Adrenal gland (tissue), 12 donors: Measurements from ENCODE around the gene KLHL2. TPM values are rescaled to one million over a fixed set of nuclear protein-coding genes. Genes with fewer than 3 reads are reported as not detected.
"Not testable (repeated sequence)": the region's sequence is repeated elsewhere in the genome, so short reads cannot be mapped to it uniquely, and the experiment has no call there.

Experiments used
- DNase-seq, 7 donors: peaks; one replicate each; pipeline ENCODE4 v3.0.0-alpha.2; 2019 to 2020
- H3K27ac ChIP-seq, 5 donors: fragments of 200-600 bp; sonication (generic) in 4 of 5; 1 replicate in 3 of 5; 2 replicates in 2 of 5; pipeline versions ENCODE4 v1.5.1 to v1.8.0; 2016 to 2020; ENCODE audit warnings: mild to moderate bottlenecking in 1 of 5
- H3K27me3 ChIP-seq: fragments of 200-600 bp; 2 replicates; pipeline ENCODE4 v1.8.0; 2021
- H3K36me3 ChIP-seq, 2 donors: fragments of 200-600 bp; replicated peaks in 1 of 2; 1 replicate in 1 of 2; 2 replicates in 1 of 2; pipeline versions ENCODE4 v1.5.1 to v1.8.0; 2018 to 2022
- H3K4me1 ChIP-seq, 2 donors: fragments of 200-600 bp; replicated peaks in 1 of 2; 1 replicate in 1 of 2; 2 replicates in 1 of 2; pipeline versions ENCODE4 v1.5.1 to v1.8.0; 2018 to 2021
- H3K4me3 ChIP-seq, 4 donors: fragments of 200-600 bp; sonication (generic) in 3 of 4; one replicate each; pipeline ENCODE4 v1.5.1; 2016 to 2018
- H3K9me3 ChIP-seq, 3 donors: fragments of 200-600 bp; sonication (generic) in 1 of 3; replicated peaks in 1 of 3; 1 replicate in 2 of 3; 2 replicates in 1 of 3; pipeline versions ENCODE4 v1.5.1 to v1.8.0; 2016 to 2021
- POLR2A ChIP-seq, 2 donors: fragments of 450-650 bp; IDR thresholded peaks; one replicate each; pipeline ENCODE4 v1.6.1; 2017; ENCODE audit warnings: antibody characterized with exemption in 2 of 2, mild to moderate bottlenecking in 2 of 2, moderate library complexity in 1 of 2
- WGBS, 4 donors: extraction: QIAGEN DNeasy Blood & Tissue Kit in 2 of 4; methylation state at CpG; one replicate each; pipeline versions ENCODE4 v1.1.5 to v1.1.7; 2013 to 2017; 5-methylcytosine and 5-hydroxymethylcytosine counted together
- intact Hi-C, 2 donors: fragments of 100-400 bp; cut with DNase I; formaldehyde crosslinking; loops; one replicate each; pipeline versions ENCODE4 v1.14.1 to v1.15.0; 2022 to 2023
- polyA plus RNA-seq, 3 donors: library from polyadenylated mRNA; stranded (reverse); fragments of 200-250 nt in 2 of 3; fragments of 350-450 nt in 1 of 3; fragmentation: Illumina TruSeq in 1 of 3; extraction: RNeasy Lipid Tissue Mini Kit (QIAGEN cat#74804) in 1 of 3; gene quantifications; one replicate each; pipeline ENCODE4 v1.2.3, GENCODE V29; 2013 to 2014
- total RNA-seq, 9 donors: library from RNA; depleted of rRNA in 4 of 9; stranded (reverse); fragments of >200 nt in 4 of 9; fragments of 120-200 nt in 1 of 9; fragmentation: NEBNext Ultra II Directional in 1 of 9; extraction: Animal tissue kit (Norgen Biotek cat#: 25700) in 1 of 9; gene quantifications; one replicate each; pipeline versions ENCODE4 v1.1.0 to v1.2.4, GENCODE V29; 2013 to 2023
- TF ChIP-seq, protein P1 (sequence below), 6 experiments: fragments of 450-650 bp in 4 of 6; fragments of 200-600 bp in 2 of 6; sonication (generic) in 1 of 6; IDR thresholded peaks; 1 replicate in 5 of 6; 2 replicates in 1 of 6; pipeline versions ENCODE4 v1.5.1 to v1.8.0; 2016 to 2021; ENCODE audit warnings: antibody characterized with exemption in 6 of 6, mild to moderate bottlenecking in 2 of 6, moderate library complexity in 1 of 6
- donor health status: healthy with polysubstance abuse.
- donor health status: Bipolar disorder and iron deficiency.
- donor health status: DM: yes; HTN: yes; CAD: no.
- donor health status: DM: no; HTN: no; CAD: no.
- donor health status: DM: no; HTN: no; CAD: no.
- donor health status: DM: yes; HTN: yes; CAD: no.

The KLHL2 gene
- total and polyA plus RNA-seq, 12 donors = 9.7 to 45.5 (median 25.2) TPM

DNA sequence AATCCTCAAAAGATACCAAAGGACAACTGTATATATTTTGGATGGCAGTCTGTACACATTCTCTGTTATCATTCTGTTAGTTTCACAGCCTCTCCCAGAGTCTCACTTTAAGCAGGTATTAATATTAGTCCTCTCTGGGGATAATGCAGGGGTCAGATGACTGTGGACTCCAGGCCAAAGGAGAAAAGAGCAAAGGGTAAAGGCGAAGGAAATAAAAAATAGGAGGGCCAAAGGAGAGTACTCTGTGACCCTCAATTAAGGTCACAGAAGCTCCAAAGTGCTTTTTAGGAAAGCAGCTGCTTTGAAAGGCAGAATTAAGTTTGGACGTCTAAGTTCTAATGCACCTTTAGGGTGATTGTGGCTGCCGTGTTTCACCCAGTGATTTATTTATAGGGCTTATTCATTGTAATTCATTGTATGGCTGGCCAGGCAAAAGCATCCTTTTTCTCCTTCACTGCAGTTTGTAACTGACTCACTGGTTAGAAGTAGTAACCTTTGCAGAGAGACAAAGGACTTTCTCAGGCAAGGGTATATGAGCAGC lies 127.9 kb downstream of the KLHL2 start:
- no peak overlapping the region for H3K27ac ChIP-seq
- peaks cover 0 to 17% of the 10 kb centered on the region in 2 donors for H3K36me3 ChIP-seq
- no peak for DNase-seq
- intact Hi-C loops = no loop called here
- no peaks in the 10 kb centered on the region for H3K27me3 ChIP-seq
- H3K4me3 ChIP-seq = no peak overlapping the region
- 61 to 75% (median 68%) methylated on average over 3 of the region's 3 CpGs for WGBS, 4 donors
- TF ChIP-seq POLR2A (IDR thresholded peaks at IDR 0.05) = no peak
- TF ChIP-seq, protein P1, sequence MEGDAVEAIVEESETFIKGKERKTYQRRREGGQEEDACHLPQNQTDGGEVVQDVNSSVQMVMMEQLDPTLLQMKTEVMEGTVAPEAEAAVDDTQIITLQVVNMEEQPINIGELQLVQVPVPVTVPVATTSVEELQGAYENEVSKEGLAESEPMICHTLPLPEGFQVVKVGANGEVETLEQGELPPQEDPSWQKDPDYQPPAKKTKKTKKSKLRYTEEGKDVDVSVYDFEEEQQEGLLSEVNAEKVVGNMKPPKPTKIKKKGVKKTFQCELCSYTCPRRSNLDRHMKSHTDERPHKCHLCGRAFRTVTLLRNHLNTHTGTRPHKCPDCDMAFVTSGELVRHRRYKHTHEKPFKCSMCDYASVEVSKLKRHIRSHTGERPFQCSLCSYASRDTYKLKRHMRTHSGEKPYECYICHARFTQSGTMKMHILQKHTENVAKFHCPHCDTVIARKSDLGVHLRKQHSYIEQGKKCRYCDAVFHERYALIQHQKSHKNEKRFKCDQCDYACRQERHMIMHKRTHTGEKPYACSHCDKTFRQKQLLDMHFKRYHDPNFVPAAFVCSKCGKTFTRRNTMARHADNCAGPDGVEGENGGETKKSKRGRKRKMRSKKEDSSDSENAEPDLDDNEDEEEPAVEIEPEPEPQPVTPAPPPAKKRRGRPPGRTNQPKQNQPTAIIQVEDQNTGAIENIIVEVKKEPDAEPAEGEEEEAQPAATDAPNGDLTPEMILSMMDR (IDR thresholded peaks at IDR 0.05) = no peak
- H3K9me3 ChIP-seq = no peaks in the 10 kb centered on the region
- H3K4me1 ChIP-seq = peaks cover 0 to 20% of the 10 kb centered on the region in 2 donors

DNA sequence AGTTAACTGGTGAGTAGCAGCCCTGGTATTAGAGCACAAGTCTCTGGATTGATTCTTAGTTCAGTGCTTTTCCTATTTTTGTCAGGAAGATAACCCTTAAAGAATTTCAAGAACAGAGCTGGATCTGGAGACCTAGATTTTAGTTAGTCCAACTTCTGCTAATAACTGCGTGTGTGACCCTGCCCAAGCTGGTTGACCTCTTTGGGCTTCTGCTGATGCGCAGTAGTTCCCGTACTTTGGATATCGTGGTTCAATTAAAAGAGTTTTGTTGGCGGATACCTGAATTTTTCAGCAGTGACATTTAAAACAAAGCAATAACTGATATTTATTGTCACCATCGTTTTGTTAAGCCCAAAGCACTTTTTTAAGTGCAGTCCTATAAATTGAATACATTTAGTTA lies 129.4 kb downstream of the KLHL2 start:
- no peak overlapping the region for H3K27ac ChIP-seq
- H3K4me3 ChIP-seq = no peak overlapping the region
- peaks cover 0 to 29% of the 10 kb centered on the region in 2 donors for H3K36me3 ChIP-seq
- WGBS, 4 donors = 88 to 96% (median 93%) methylated on average over 6 of the region's 6 CpGs
- no peak for TF ChIP-seq POLR2A (IDR thresholded peaks at IDR 0.05)
- TF ChIP-seq, protein P1 (IDR thresholded peaks at IDR 0.05) = no peak
- no peaks in the 10 kb centered on the region for H3K27me3 ChIP-seq
- intact Hi-C loops = no loop called here
- no peak for DNase-seq
- H3K4me1 ChIP-seq = peaks cover 0 to 16% of the 10 kb centered on the region in 2 donors
- no peaks in the 10 kb centered on the region for H3K9me3 ChIP-seq

DNA sequence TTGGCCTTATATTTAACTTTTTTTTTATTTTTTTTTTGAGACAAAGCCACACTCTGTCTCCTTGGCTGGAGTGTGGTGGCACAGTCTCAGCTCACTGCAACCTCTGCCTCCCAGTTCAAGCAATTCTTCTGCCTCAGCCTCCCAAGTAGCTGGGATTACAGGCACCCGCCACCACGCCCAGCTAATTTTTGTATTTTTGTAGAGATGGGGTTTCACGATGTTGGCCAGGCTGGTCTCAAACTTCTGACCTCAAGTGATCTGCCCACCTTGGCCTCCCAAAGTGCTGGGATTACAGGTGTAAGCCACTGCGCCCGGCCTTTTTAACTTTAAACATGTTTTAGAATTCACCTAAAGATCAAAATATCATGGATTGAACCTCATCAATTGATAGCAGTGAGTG lies 135.0 kb downstream of the KLHL2 start:
- DNase-seq, H3K4me3 ChIP-seq, H3K9me3 ChIP-seq, H3K27me3 ChIP-seq, H3K4me1 ChIP-seq, H3K27ac ChIP-seq: not testable (repeated sequence)
- intact Hi-C loops = loop anchor here in 1 of 2 donors (10.0 kb wide), 1 partner anchor 208 kb away; no protein-coding TSS in a partner anchor
- peaks cover 0 to 40% of the 10 kb centered on the region in 2 donors for H3K36me3 ChIP-seq
- 95 to 100% (median 97%) methylated on average over 5 of the region's 5 CpGs for WGBS, 4 donors

DNA sequence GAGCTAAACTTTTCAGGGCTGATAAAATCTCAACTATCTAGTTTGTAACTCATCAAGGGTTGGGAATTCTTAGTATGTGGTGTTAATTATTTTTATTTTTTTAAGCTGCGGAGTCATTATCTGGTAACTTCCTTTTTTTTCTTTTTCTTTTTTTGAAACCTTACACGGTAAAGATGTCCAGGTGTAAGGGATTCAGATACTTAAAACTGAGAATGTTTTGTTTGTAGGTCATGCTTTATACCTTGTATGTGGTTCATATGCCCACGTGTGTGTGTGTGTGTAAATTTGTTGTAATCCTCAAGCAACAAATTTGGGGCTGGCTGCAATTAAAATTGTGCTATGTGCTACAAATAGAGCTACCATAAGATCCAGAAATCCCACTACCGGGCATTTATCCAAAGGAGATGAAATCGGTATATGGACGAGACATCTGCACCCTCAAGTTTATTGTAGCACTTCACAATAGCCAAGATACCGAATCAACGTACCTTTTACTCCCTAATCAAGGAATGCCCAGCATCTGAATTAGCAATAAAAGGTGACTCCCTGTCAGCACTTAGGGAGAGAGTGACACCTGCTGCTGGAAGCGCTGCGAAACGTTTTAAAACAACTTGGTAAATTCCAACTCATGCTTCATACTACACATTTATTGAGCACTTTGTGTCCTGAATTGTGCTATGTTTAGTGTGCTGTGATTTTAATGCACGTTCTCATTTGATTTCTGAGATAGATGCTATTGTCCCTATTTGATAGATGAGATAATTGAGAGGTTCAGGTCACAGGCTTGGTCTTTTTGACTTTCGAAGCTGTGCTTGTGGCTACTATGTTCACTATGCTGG lies 136.2 kb downstream of the KLHL2 start:
- Histone ChIP-seq H3K27me3 (no peaks in the 10 kb centered on the region), H3K27ac (no peak overlapping the region), H3K4me1 (no peaks in the 10 kb centered on the region), H3K9me3 (no peaks in the 10 kb centered on the region), H3K4me3 (no peak overlapping the region), H3K36me3 (peaks cover 0 to 39% of the 10 kb centered on the region in 2 donors)
- peak in 1 of 7 donors; percentile 34 for DNase-seq
- intact Hi-C loops = loop anchor here in 1 of 2 donors (10.0 kb wide), 1 partner anchor 209 kb away; no protein-coding TSS in a partner anchor
- no peak for TF ChIP-seq POLR2A (IDR thresholded peaks at IDR 0.05)
- TF ChIP-seq, protein P1 (IDR thresholded peaks at IDR 0.05) = peak in 1 of 6 experiments; percentile 33
- WGBS, 4 donors = 80 to 86% (median 85%) methylated on average over 13 of the region's 13 CpGs
